HG03280 (cell line): Measurements from ENCODE around the gene SLC1A2.

ENCODE experiments used
- ATAC-seq: cut with Tn5 transposase; IDR thresholded peaks from one replicate; pipeline ENCODE4 v1.9.1; 2021; ENCODE audit warnings: mild to moderate bottlenecking, moderate library complexity; ENCODE audit not compliant: unreplicated experiment

SLC1A2 gene

DNA sequence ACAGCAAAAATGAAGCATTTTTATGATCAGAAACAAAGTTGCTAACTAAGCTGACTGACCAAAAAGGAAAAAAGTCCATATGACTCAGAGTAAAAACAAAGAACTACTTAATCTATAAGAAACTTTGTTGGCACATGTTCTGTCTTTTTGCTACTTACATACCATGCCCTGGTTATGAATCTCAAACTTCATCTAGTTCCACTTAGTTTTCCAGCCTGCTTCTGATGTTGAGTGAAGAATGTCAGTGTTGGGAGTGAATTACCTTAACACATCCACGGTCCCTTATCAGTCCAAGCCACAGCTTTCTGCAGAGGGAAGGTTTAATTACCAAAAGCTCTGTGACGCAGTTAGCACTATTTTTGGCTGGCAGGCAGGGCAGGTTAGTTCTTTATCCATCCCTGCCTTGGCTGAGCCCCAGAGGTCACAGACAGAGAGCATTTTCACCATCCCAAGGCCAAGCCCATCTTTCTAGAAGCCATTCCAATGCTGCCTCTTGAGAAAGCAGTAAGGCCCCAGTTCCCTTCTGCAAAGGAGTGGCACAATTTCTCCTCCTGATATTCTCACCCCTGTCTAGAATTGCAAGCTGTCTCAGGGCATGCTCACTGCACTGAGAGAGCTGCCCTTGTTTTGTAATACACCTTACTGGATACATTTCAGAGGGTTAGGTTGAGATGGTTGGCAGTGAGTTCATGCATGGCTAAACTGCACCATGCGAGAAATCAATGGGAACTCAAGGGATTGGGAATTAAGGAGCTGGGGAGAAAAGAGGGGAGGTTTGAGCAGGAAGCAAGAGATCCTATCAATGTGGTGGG lies 67.1 kb downstream of the SLC1A2 start:
- no peak for ATAC-seq

DNA sequence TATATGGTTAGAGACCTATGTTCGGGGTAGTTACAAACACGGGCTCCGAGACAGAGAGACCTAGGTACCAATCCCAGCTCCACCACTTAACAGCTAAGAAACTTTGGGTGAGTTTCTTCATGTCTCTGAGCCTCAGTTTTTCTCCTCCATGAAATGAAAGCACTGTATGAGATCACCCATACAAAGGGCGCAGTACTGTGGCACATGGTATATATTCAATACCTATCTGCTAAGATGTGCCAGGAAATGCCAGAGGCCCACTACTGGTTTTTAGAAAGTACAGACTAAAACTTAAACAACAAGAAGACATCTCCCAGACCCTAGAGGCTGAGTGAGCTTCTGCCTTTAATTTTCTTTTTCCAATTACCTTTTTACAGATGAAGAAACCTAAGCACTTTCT lies 69.5 kb downstream of the SLC1A2 start:
- ATAC-seq = no peak

DNA sequence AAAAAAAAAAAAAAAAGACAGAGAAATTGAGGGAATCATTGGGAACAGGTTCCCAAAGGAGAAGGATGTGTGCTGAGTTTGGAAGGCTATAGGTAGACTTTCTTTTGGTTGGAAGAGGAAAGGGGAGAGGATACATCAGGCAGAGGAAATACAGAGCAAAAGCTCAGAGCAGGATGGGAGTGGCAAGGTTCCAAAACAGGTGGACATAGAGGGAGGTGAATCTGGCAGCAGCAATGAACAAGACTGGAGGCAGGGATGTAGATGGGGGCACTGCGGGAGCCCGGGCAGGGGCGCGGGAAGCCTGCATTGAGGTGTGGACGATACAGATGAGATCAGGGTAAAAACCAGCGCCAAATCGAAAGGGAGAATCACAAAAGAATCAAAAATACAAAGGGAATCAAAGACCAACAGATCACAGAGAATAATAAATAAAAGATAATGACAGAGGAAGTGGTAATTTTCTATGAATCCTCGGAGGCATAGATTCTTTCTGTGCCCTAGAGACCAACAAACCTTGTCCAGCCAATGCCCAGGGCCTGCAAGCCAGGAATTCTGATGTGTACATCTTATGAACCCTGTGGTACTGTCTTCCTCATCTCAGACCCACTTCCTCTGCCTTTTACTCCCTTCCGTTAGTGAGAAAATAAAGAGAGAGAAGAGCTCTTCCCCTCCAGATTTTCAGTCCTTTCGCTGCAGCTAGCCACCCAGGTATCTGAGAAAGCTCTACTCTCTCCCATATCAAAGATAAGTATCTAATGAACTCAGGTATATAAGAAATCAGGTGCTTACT lies 70.3 kb downstream of the SLC1A2 start:
- no peak for ATAC-seq

DNA sequence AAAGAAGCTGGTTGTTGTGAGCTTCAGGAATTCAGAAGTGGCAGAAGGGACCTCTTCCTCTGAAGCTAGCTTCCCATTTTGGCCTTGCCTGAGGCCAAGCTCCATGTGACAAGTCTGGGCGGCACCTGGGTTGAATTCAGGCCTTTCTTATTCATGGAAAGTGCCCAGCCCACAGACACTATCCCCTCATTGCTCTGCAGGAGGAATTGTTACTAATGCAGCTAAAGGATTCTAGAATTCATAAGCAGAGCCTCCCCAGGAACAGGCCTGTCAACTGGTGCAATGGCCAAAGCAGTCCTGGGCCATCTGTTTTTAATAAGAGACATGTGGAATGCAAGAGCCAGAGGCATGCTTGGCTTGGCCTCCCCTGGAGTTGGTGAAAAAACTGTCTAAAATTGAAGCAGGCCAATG lies 71.4 kb downstream of the SLC1A2 start:
- ATAC-seq = no peak

- ATAC-seq = no peak
Measured at GRCh38 chr11:35347173-35347878, 72.0 kb downstream of the SLC1A2 start.

DNA sequence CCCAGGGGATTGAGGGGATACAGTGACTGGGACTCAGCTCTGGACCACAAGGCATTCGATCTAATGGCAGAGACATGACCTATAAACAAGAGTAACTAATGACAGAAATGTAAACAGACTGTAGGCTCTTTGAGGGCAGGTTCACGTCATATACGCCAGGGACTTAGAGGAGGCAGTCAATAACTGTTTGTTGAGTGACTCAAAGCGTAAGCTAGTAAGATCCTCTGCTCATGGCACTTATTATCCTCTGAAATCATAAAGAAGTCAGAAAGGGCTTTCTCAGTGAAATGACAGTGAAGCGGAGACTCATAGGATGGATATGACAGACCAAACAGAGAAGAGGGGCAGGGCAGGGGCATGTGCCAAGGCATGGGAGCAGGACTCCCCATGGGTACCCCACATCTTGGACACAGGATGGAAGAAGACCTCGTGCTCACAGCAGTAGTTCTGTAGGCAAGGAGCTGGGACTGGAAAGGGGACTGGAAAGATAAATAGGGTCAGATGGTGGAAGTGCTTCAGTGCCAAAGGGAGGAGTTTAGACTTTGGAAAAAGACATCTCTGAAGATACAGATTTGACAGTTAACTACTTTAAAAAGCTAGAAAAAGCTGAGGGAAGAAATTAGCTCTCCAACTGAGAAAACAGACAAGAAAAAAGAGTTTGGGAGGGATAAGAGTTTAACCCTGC lies 72.7 kb downstream of the SLC1A2 start:
- ATAC-seq = no peak

- no peak for ATAC-seq
Measured at GRCh38 chr11:35344681-35345574, 74.4 kb downstream of the SLC1A2 start.

DNA sequence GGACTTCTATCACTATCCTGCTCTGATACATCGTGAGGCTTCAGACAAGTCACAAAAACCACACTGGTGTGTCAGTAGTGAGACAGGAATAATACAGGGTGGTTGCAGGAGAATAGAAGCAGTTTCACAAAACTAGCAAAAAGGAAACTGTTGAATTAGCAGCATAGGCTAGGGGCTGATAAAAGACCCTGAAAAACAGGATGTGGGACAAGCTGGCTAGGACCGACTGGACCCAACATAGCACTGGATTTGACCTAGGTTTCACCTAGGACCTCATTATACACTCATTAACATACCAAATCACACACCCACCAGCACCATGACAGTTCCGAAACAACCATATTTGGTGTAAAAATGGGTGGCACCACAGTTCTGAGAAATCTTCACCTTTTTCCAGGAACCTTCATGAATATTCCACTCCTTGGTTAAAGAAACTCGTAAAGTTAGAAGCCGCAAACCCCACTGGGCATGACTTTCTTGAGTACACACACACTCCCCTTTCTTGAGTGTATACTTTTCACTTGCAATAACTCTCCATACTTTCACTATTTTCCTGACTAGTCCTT lies 76.2 kb downstream of the SLC1A2 start:
- ATAC-seq = no peak

- ATAC-seq = no peak
Measured at GRCh38 chr11:35340715-35341114, 78.6 kb downstream of the SLC1A2 start.

DNA sequence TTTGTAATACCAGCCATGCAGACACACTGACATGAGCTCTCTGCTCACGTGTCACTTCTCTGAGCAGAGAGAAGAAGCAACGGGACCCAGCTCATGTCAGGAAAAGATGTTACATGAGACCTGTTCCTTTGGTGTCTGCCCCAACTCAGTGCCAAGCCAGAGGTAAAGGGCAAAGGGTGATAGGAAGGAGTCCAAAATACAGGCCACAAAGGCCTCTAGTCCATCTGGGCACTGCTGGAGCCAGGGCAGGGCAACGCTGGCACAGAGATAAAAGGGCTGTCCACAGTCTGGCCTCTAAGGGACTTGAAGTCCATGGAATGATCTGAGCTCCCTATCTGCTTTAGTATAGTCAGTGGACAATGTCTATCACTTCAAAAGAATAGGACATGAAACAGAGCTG lies 79.3 kb downstream of the SLC1A2 start:
- no peak for ATAC-seq

DNA sequence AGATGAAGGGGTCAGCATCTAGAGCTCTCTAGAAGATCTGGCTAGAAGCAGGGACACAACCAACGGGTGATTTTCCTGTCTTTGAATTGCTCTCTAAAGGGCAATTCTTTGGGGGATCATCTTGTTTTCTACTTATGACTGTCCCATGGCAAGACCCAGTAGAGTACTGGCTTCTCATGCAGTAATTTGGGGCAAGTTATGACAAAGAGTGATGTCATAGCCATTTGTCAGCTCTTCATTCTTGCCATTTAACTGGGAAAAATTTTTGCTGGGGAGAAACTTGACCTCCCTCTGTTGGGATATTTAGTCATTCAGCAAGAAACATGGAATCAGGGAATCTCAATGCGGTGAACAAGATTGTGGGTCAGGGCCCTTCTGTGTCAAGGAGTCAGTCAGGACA lies 80.4 kb downstream of the SLC1A2 start:
- no peak for ATAC-seq

DNA sequence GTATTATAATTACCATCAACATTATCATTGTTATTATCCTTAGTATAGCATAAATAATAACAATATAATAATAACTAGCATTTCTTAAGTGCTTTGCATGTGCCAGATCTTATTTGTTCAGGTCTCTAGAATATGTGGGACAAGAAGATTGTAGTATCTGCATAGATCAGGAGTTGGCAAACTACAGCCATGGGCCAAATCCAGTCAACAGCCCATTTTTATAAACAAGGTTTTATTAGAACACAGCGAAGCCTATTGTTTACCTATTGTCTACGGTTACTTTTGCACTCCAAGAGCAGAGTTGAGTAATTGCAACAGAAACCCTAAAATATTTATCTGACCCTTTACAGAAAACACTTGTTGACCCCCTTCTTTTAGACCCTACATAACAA lies 81.4 kb downstream of the SLC1A2 start:
- no peak for ATAC-seq

DNA sequence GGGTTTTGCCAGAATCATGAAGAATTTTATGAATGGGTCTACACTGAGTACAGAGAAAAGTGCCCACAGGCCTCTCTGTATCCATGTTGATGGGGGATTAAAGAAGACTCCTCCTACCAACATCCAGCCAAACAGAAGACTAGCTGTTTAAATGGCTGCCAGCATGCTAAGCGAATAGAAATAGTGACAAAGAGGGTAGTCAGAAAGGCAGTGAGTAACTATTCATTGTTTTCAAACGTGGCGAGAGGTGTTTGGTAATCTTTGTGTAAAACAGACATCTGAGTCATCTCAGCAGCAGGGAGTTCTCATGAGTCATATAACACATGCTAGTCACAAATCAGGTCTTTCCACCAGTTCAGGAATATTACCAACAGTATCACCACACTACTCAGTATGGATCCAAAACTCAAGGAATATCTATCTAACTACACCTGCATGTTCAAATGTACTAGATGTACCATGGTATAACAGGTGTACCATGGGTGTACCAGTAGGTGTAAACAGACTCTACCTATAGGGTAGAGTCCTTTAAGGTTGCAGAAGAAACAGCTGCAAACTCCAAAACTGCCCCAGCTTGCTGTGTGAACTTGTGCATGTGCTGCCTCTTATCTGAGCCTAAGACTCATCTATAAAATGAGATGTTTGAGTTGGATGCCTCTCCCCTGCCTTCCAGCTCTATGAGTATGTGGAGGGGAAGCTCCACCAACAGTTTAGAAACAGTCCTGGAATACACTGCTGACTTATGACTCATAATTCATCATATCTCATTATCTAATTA lies 82.0 kb downstream of the SLC1A2 start:
- no peak for ATAC-seq

DNA sequence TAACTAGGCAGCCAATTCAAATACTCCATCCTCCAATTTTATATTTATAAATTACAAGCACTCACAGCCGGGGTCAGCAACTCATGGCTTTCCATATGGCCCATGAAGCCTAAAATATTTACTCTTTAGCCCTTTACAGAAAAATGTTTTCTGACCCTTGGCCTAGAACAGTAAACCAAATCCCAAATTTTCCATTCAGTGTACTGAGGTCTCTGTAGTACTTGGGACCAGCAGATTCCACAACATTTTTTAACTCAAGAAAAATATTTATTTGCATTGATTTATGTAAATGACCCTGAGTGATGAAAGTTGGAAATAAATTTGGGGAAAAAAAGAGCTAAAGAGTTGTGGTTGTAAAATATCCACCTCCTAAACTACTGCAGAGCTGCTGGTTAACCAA lies 82.6 kb downstream of the SLC1A2 start:
- ATAC-seq = no peak

GRCh38 chr11:35335226-35335625 lies 84.1 kb downstream of the SLC1A2 start:
- ATAC-seq = no peak

- peak; percentile 74 for ATAC-seq
Measured at GRCh38 chr11:35334385-35335090, 84.8 kb downstream of the SLC1A2 start.

DNA sequence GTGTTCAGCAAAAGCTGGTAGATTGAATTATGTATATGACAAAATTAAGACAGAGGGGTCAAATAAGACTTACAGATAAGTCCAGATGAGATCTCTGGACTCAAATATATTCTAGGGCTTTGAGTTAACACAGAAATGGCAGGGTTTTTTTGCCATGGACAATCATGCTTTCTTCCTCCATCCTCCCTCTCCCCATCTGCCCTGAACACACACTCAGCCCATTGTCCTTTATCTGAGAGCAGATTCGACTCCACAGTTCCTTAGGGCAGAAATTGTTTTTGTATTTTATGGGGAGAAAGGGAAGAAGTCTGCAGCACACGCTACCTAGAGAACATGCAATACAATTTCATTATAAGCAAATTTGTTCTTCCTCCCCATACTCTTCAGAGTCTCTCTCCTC lies 86.8 kb downstream of the SLC1A2 start:
- no peak for ATAC-seq

DNA sequence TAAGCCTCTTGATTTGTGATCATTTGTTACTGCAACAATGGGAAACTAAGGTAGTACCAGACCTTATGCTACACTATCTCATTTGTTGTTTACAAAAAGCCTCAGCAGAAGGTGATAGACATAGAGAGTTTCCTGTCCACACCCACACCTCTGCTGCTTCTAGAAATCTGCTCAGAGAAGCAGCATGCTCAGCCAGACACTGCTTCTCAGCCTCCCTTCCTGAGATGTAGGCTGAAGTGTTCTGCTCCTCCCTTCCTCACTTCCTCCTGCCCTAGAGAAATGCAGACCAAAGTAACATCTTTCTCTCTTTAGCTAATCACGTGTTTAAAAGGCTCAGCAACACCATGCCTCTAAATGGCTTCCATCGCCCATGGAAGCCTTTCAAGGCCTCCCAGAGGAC lies 88.4 kb downstream of the SLC1A2 start:
- no peak for ATAC-seq
